H1 (cell line): ENCODE measurements around the gene BMERB1.
"Not testable (repeated sequence)": the region's sequence is repeated elsewhere in the genome, so short reads cannot be mapped to it uniquely, and the experiment has no call there.

Experiments
- HDAC6 ChIP-seq: IDR thresholded peaks from one replicate; pipeline ENCODE4 v1.7.1; 2012; ENCODE audit warnings: low read depth, mild to moderate bottlenecking, inconsistent platforms, low read length, moderate library complexity
- MAFK ChIP-seq: IDR thresholded peaks from 2 replicates; pipeline ENCODE4 v1.6.1; 2012; ENCODE audit warnings: low read depth, mild to moderate bottlenecking, improper control_type of control experiment, low read length
- NRF1 ChIP-seq: IDR thresholded peaks from 2 replicates; pipeline ENCODE4 v1.6.1; 2011; ENCODE audit warnings: mild to moderate bottlenecking, low read depth, low read length, improper control_type of control experiment
- PHF8 ChIP-seq: fragments of 200-600 bp; sonication (generic); conservative IDR thresholded peaks from 2 replicates; pipeline ENCODE4 v1.7.1; 2012; ENCODE audit warnings: low read depth, mild to moderate bottlenecking, inconsistent platforms, low read length, moderate library complexity
- POLR2A ChIP-seq, 2 experiments: IDR thresholded peaks; 1 replicate in 1 of 2; 2 replicates in 1 of 2; pipeline ENCODE4 v1.6.1; 2011; ENCODE audit warnings: low read depth in 2 of 2, low read length in 2 of 2, mild to moderate bottlenecking in 2 of 2; ENCODE audit errors: control extremely low read depth in 1 of 2
- POLR2AphosphoS5 ChIP-seq: IDR thresholded peaks from 2 replicates; pipeline ENCODE4 v1.6.1; 2011; ENCODE audit warnings: low read depth, low read length
- SRF ChIP-seq: IDR thresholded peaks from 2 replicates; pipeline ENCODE4 v1.6.1; 2011; ENCODE audit warnings: mild to moderate bottlenecking, low read depth, low read length, moderate library complexity
- TAF1 ChIP-seq: IDR thresholded peaks from 2 replicates; pipeline ENCODE4 v1.6.1; 2011; ENCODE audit warnings: mild to moderate bottlenecking, low read depth, low read length
- TF ChIP-seq, protein P1 (sequence below), 3 experiments: IDR thresholded peaks; 1 replicate in 2 of 3; 2 replicates in 1 of 3; pipeline versions ENCODE4 v1.5.1 to v1.6.1; 2011; ENCODE audit warnings: low read length in 3 of 3, mild to moderate bottlenecking in 3 of 3, inconsistent platforms in 2 of 3, low read depth in 1 of 3, moderate library complexity in 1 of 3; ENCODE audit not compliant: insufficient read depth in 1 of 3; ENCODE audit errors: control extremely low read depth in 1 of 3
- TF ChIP-seq, protein P2 (sequence below): IDR thresholded peaks from 2 replicates; pipeline ENCODE4 v1.6.1; 2012; ENCODE audit warnings: inconsistent platforms
- TF ChIP-seq, protein P3 (sequence below): IDR thresholded peaks from 2 replicates; pipeline ENCODE4 v1.6.1; 2012; ENCODE audit warnings: inconsistent platforms

DNA sequence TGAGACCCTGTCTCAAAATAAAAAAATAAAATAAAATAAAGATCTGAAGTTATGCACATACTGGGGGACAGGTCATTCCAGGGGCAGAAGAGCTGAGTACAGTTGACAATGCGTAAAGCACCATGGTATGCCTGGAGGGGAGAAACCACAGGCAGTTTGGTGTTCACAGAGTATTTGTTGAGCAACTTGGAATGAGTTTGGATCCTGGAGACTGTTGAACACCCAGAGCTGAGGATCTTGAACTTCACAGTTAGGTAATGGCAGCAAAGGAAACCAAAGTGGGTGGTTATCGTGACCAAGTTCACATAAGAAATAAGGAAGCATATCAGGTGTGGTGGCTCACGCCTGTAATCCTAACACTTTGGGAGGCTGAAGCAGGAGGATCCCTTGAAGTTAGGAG is 30.3 kb upstream of the BMERB1 start:
- TF ChIP-seq, protein P1, sequence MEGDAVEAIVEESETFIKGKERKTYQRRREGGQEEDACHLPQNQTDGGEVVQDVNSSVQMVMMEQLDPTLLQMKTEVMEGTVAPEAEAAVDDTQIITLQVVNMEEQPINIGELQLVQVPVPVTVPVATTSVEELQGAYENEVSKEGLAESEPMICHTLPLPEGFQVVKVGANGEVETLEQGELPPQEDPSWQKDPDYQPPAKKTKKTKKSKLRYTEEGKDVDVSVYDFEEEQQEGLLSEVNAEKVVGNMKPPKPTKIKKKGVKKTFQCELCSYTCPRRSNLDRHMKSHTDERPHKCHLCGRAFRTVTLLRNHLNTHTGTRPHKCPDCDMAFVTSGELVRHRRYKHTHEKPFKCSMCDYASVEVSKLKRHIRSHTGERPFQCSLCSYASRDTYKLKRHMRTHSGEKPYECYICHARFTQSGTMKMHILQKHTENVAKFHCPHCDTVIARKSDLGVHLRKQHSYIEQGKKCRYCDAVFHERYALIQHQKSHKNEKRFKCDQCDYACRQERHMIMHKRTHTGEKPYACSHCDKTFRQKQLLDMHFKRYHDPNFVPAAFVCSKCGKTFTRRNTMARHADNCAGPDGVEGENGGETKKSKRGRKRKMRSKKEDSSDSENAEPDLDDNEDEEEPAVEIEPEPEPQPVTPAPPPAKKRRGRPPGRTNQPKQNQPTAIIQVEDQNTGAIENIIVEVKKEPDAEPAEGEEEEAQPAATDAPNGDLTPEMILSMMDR (IDR thresholded peaks at IDR 0.05; ENCODE audit: control extremely low read depth in 1 of 3, insufficient read depth in 1 of 3, low read depth in 1 of 3, low read length in 3 of 3): not testable (repeated sequence)
- not testable (repeated sequence) for TF ChIP-seq POLR2AphosphoS5; MAFK; PHF8; POLR2A (IDR thresholded peaks at IDR 0.05; ENCODE audit: control extremely low read depth in 1 of 2, low read depth in 2 of 2, low read length in 2 of 2); TAF1; SRF; NRF1; HDAC6
- TF ChIP-seq, protein P2, sequence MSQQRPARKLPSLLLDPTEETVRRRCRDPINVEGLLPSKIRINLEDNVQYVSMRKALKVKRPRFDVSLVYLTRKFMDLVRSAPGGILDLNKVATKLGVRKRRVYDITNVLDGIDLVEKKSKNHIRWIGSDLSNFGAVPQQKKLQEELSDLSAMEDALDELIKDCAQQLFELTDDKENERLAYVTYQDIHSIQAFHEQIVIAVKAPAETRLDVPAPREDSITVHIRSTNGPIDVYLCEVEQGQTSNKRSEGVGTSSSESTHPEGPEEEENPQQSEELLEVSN: not testable (repeated sequence)
- TF ChIP-seq, protein P3, sequence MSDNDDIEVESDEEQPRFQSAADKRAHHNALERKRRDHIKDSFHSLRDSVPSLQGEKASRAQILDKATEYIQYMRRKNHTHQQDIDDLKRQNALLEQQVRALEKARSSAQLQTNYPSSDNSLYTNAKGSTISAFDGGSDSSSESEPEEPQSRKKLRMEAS: not testable (repeated sequence)
